Activated naive CD4-positive, alpha-beta T cell treated with anti-CD3 and anti-CD28 coated beads for 36 hours (primary cell): ENCODE results near the gene KRT84. TPM values are rescaled to one million over a fixed set of nuclear protein-coding genes. Genes with fewer than 3 reads are reported as not detected.

ENCODE experiments used
- CTCF ChIA-PET: fragments of 350-600 bp; sonication (Branson Sonifier 250); formaldehyde crosslinking; loops from one replicate; lab custom pipeline; 2021; ENCODE audit warnings: antibody characterized with exemption; lab: Charles Lee
- DNase-seq: peaks from one replicate; pipeline ENCODE4 v3.0.0-alpha.2; 2020
- H3K27ac Mint-ChIP-seq: one replicate; pipeline ENCODE4 v1.8.0; 2021; ENCODE audit warnings: mild to moderate bottlenecking, mixed read lengths
- H3K27me3 Mint-ChIP-seq: one replicate; pipeline ENCODE4 v1.8.0; 2021; ENCODE audit warnings: low read depth, mixed read lengths
- H3K36me3 Mint-ChIP-seq: one replicate; pipeline ENCODE4 v1.8.0; 2021; ENCODE audit warnings: low read depth, mixed read lengths
- H3K4me1 Mint-ChIP-seq: one replicate; pipeline ENCODE4 v1.8.0; 2021; ENCODE audit warnings: low read depth, mixed read lengths
- H3K4me3 Mint-ChIP-seq: one replicate; pipeline ENCODE4 v1.8.0; 2021; ENCODE audit warnings: mild to moderate bottlenecking, moderate library complexity, mixed read lengths
- H3K9me3 Mint-ChIP-seq: one replicate; pipeline ENCODE4 v1.8.0; 2021; ENCODE audit warnings: mixed read lengths
- intact Hi-C: fragments of 100-400 bp; cut with micrococcal nuclease; formaldehyde crosslinking; loops from one replicate; pipeline ENCODE4 v1.15.1; 2023
- total RNA-seq, 2 experiments: library from RNA; stranded (reverse); gene quantifications; one replicate each; pipeline ENCODE4 v1.2.3, GENCODE V29; 2021

Gene KRT84
- total RNA-seq, 2 experiments from 2014 or later: not detected

- CTCF ChIA-PET: interaction anchor here (0.6 to 4.3 kb wide), 34 partner anchors 10 to 551 kb away, joined by 3 to 37 read pairs (median 4); no protein-coding TSS in a partner anchor
- DNase-seq: no peak
- Mint-ChIP-seq H3K9me3 (no peaks in the 10 kb centered on the region), H3K27ac (no peak overlapping the region), H3K27me3 (no peaks in the 10 kb centered on the region), H3K36me3 (no peaks in the 10 kb centered on the region), H3K4me1 (peaks cover 13% of the 10 kb centered on the region), H3K4me3 (no peak overlapping the region)
- intact Hi-C loops: loop anchor here (1.0 kb wide), 2 partner anchors 106 to 172 kb away; no protein-coding TSS in a partner anchor
These were observed 57.5 kb downstream of the KRT84 start for GRCh38 chr12:52327830-52328500.

Other genes with a start within 250 kb of the KRT84 start
- not detected for gene KRT80, start 193.6 kb downstream of the KRT84 start, total RNA-seq
- 1 to 10 TPM; 1.9 to 3.4 TPM for gene KRT7, start 152.4 kb downstream of the KRT84 start, total RNA-seq
- gene KRT86, start 111.0 kb downstream of the KRT84 start, total RNA-seq: under 1 TPM in 1 of 2 experiments, not detected in 1; 0.15 TPM
- not detected for gene KRT81, start 94.1 kb downstream of the KRT84 start, total RNA-seq
- not detected for gene KRT83, start 64.3 kb downstream of the KRT84 start, total RNA-seq
- not detected for gene KRT85, start 18.2 kb downstream of the KRT84 start, total RNA-seq
- gene KRT82, start 20.7 kb upstream of the KRT84 start, total RNA-seq: not detected
- not detected for gene KRT75, start 48.7 kb upstream of the KRT84 start, total RNA-seq
- not detected for gene KRT6B, start 66.5 kb upstream of the KRT84 start, total RNA-seq
- gene KRT6C, start 88.2 kb upstream of the KRT84 start, total RNA-seq: not detected
- not detected for gene KRT6A, start 107.6 kb upstream of the KRT84 start, total RNA-seq
- gene KRT5, start 134.7 kb upstream of the KRT84 start, total RNA-seq: not detected
- gene KRT71, start 167.5 kb upstream of the KRT84 start, total RNA-seq: not detected
- not detected for gene KRT74, start 188.2 kb upstream of the KRT84 start, total RNA-seq
- 1 to 10 TPM; 2.3 TPM for gene KRT72, start 215.8 kb upstream of the KRT84 start, total RNA-seq
- gene KRT73, start 232.9 kb upstream of the KRT84 start, total RNA-seq: 1 to 10 TPM; 1.4 to 2.1 TPM